HepG2 (cell line): Measurements from ENCODE around the gene CA5B. TPM values are rescaled to one million over a fixed set of nuclear protein-coding genes. Genes with fewer than 3 reads are reported as not detected.

ENCODE experiments used
- ARID5B ChIP-seq: IDR thresholded peaks from 2 replicates; pipeline ENCODE4 v1.4.0; 2020; ENCODE audit warnings: mild to moderate bottlenecking, missing genetic modification reagents
- BHLHE40 ChIP-seq: IDR thresholded peaks from 2 replicates; pipeline ENCODE4 v1.6.1; 2011; ENCODE audit warnings: low read length, improper control_type of control experiment
- FIP1L1 ChIP-seq: fragments of 200-400 bp; formaldehyde crosslinking; IDR thresholded peaks from 2 replicates; pipeline ENCODE4 v1.6.1; 2018; ENCODE audit warnings: low read depth, mild to moderate bottlenecking, low read length, moderate library complexity, borderline replicate concordance; ENCODE audit not compliant: insufficient read depth
- GTF2F1 ChIP-seq: fragments of 150-350 bp; IDR thresholded peaks from 2 replicates; pipeline ENCODE4 v1.6.1; 2014; ENCODE audit warnings: low read length
- HNF1B ChIP-seq: sonication (generic); formaldehyde crosslinking; IDR thresholded peaks from 2 replicates; pipeline ENCODE4 v1.5.1; 2020; ENCODE audit warnings: mild to moderate bottlenecking, moderate library complexity, missing genetic modification reagents
- IKZF4 ChIP-seq: sonication (generic); formaldehyde crosslinking; IDR thresholded peaks from 2 replicates; pipeline ENCODE4 v1.5.1; 2020; ENCODE audit warnings: borderline replicate concordance, mild to moderate bottlenecking, low read depth, missing genetic modification reagents; ENCODE audit errors: not compliant biosample characterization
- KDM3A ChIP-seq: IDR thresholded peaks from 2 replicates; pipeline ENCODE4 v1.6.1; 2018; ENCODE audit warnings: low read depth, missing compliant biosample characterization
- NFKB2 ChIP-seq: sonication (generic); formaldehyde crosslinking; IDR thresholded peaks from 2 replicates; pipeline ENCODE4 v1.4.0; 2020; ENCODE audit warnings: missing genetic modification reagents, borderline replicate concordance
- POLR2AphosphoS5 ChIP-seq: IDR thresholded peaks from 2 replicates; pipeline ENCODE4 v1.6.1; 2012; ENCODE audit warnings: low read depth, low read length
- SALL2 ChIP-seq: sonication (generic); formaldehyde crosslinking; IDR thresholded peaks from 2 replicates; pipeline ENCODE4 v1.8.1; 2023; ENCODE audit warnings: mild to moderate bottlenecking, missing genetic modification reagents, inconsistent platforms
- SP5 ChIP-seq: IDR thresholded peaks from 2 replicates; pipeline ENCODE4 v1.6.1; 2016; ENCODE audit warnings: low read depth, borderline replicate concordance
- XRCC5 ChIP-seq: fragments of 200-400 bp; formaldehyde crosslinking; optimal IDR thresholded peaks from 2 replicates; pipeline ENCODE3; 2017; ENCODE audit warnings: mild to moderate bottlenecking, low read length
- ZBTB25 ChIP-seq: IDR thresholded peaks from 2 replicates; pipeline ENCODE4 v1.6.1; 2018; ENCODE audit warnings: missing genetic modification reagents
- ZBTB7B ChIP-seq: sonication (generic); formaldehyde crosslinking; IDR thresholded peaks from 2 replicates; pipeline ENCODE4 v1.4.0; 2020; ENCODE audit warnings: missing genetic modification reagents
- ZMYM3 ChIP-seq: sonication (generic); formaldehyde crosslinking; IDR thresholded peaks from 2 replicates; pipeline ENCODE4 v1.5.1; 2020; ENCODE audit warnings: mild to moderate bottlenecking, missing genetic modification reagents
- ZNF138 ChIP-seq: sonication (generic); formaldehyde crosslinking; IDR thresholded peaks from 2 replicates; pipeline ENCODE4 v1.5.0; 2020; ENCODE audit warnings: mild to moderate bottlenecking, low read depth, missing genetic modification reagents
- ZNF274 ChIP-seq: sonication (generic); formaldehyde crosslinking; IDR thresholded peaks from 2 replicates; pipeline ENCODE4 v1.5.1; 2020; ENCODE audit warnings: mild to moderate bottlenecking, missing genetic modification reagents
- ZNF775 ChIP-seq: sonication (generic); formaldehyde crosslinking; IDR thresholded peaks from 2 replicates; pipeline ENCODE4 v1.4.0; 2020; ENCODE audit warnings: missing genetic modification reagents, mild to moderate bottlenecking, moderate library complexity, borderline replicate concordance
- ZNF776 ChIP-seq: sonication (generic); formaldehyde crosslinking; IDR thresholded peaks from 2 replicates; pipeline ENCODE4 v1.4.0; 2020; ENCODE audit warnings: mild to moderate bottlenecking, missing genetic modification reagents
- polyA plus RNA-seq, 8 experiments: library from polyadenylated mRNA; depleted of rRNA in 3 of 8; stranded (reverse) in 7 of 8; unstranded in 1 of 8; fragments of >200 nt; fragmentation: Illumina TruSeq in 4 of 8; extraction: Trizol in 4 of 8; gene quantifications; 2 replicates each; pipeline versions ENCODE4 v1.2.1 to v1.2.3, GENCODE V29; 2011 to 2016; ENCODE audit warnings: low read depth in 4 of 8, missing spikeins in 1 of 8, mixed read lengths in 1 of 8; ENCODE audit not compliant: insufficient read depth in 1 of 8
- total RNA-seq, 5 experiments: library from RNA; depleted of rRNA; stranded (reverse); fragments of >200 nt; fragmentation: Illumina TruSeq; extraction: Trizol; gene quantifications; 2 replicates each; pipeline ENCODE4 v1.2.3, GENCODE V29; 2016; ENCODE audit warnings: low read depth in 1 of 5

The CA5B gene
- total and polyA plus RNA-seq, 2 of the 13 experiments (the other 11 are each of a cell fraction or from before 2014, with no cell fraction given) = 1.7 to 2.2 TPM

GRCh38 chrX:15744181-15744867 is 6.3 kb downstream of the CA5B start (continued):
- peak; percentile 94 for TF ChIP-seq ARID5B (CRISPR knock-in tag)
- 0 out of 2 replicates have a peak, but pooled peaks have one; percentile 45 for TF ChIP-seq SALL2 (CRISPR knock-in tag)
- no peak for TF ChIP-seq ZNF776 (CRISPR knock-in tag)
- no peak for TF ChIP-seq IKZF4 (CRISPR knock-in tag)
- TF ChIP-seq ZNF775 (CRISPR knock-in tag) = no peak
- TF ChIP-seq ZBTB25 (CRISPR knock-in tag) = peak; percentile 41; the same call in 1 of the 2 replicates
- no peak for TF ChIP-seq ZNF138
- peak; percentile 42; the same call in 1 of the 2 replicates for TF ChIP-seq ZBTB7B (CRISPR knock-in tag)
- no peak for TF ChIP-seq FIP1L1
- TF ChIP-seq KDM3A = 0 out of 2 replicates have a peak, but pooled peaks have one; percentile 50
- TF ChIP-seq GTF2F1 = no peak
- no peak for TF ChIP-seq ZNF274 (CRISPR knock-in tag)
- TF ChIP-seq BHLHE40 = no peak; the same call in 1 of the 2 replicates
- no peak for TF ChIP-seq HNF1B (CRISPR knock-in tag)
- TF ChIP-seq NFKB2 (CRISPR knock-in tag) = no peak
- TF ChIP-seq ZMYM3 (CRISPR knock-in tag) = no peak
- peak; percentile 50 for TF ChIP-seq SP5 (CRISPR knock-in tag)
- peak; percentile 15 for TF ChIP-seq XRCC5
- TF ChIP-seq POLR2AphosphoS5 = no peak
